Measurements from ENCODE around the gene DLK1. TPM values are rescaled to one million over a fixed set of nuclear protein-coding genes. Genes with fewer than 3 reads are reported as not detected.

The DLK1 gene
- total RNA-seq, 1 donor from 2014 or later, result 0.22 TPM

DNA sequence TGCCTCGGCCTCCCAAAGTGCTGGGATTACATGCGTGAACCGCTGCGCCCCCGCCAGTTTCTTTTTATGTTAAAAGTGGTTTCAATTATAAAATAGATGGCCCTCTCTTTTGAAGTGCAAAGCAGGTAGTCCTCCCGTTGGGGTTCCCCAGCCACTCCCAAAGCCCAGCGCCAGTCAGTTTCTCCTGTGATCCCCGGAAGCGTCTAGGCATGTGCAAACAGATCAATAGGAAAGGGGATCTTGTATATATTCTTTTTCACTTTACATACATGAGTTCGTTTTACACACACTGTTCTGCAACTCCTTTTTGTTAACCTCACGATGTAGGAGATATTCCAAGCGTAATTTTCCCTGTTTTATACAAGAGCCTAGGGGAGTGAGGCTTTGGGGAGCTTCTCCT is 16.3 kb upstream of the DLK1 start:
- ATAC-seq (no peak), DNase-seq (ENCODE audit: low spot score) (no peak)
- intact Hi-C loops (cut with DNase I), result no loop called here

DNA sequence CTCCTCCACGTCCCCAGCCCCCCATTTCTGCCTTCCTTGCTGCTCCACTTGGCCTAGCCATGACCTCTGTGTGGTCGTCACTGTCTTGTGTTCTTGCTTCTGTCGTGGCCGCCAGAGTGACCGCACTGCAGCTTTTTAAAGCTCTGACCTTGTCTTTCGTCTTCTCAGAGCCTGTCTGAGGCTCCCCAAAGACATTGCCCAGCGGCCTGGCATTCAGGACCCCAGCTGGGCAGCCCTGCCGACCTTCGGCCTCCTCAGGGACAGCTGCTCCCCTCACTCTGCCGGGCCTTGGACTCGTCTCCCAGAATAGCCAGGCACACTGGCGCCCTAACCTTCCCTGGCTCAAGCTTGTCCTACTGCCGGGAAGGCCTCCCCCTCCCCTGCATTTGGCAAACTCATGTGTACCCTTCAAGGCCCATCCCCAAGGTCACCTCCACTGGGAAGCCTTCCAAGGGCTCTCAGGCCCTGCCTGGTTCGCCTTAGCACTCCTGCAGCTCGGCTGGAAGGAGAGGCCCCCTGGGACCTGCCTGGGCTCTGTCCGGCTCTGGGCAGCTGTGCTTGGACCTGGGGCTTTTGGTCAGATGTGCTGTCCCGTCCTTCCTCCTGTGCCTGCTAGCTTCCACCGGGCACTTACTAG is 15.7 kb upstream of the DLK1 start:
- ATAC-seq (no peak), DNase-seq (ENCODE audit: low spot score) (no peak)

DNA sequence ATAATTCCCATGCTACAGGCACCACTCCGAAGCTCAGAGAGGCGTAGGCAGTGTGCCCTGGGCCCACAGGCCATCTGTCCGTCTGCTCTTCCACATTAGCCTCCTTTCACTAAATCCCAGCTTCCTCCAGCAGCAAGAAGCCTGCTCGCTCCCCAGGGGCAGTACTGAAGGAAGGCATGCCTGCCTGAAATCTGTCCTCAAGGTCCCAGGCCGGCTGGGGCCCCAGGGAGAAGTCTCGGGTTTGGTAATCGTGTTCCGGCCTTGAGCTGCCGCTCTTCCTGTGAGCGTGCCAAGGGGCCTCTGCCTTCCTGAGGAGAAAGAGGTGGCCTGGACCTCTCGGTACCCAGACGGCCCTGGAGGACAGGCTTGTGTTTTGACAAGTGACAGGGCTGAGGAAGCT is 15.2 kb upstream of the DLK1 start:
- ATAC-seq (no peak), DNase-seq (ENCODE audit: low spot score) (no peak)
- intact Hi-C loops (cut with DNase I), result no loop called here

More for the DNA sequence above, 15.7 kb upstream of the DLK1 start:
- intact Hi-C loops (cut with DNase I), result no loop called here

DNA sequence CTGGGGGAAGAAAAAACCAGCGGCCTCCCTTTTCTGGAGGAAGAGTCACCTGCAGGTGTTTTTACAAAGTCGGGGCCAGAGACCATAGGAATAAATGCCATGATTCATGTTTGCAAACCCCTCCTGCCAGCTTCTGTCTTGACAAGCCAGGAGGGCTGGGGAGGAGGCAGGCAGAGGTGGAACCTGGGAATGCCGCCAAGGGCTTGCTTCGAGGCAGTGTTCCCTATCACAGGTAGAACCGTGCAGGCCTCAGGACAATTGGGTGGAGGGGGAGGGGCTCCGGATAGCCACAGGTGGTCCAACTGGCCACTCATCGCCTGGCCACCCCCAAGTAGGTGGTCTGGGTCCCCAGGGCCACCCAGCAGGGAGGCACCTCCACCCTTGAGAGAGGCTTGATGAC is 14.2 kb upstream of the DLK1 start:
- no peak for ATAC-seq
- intact Hi-C loops (cut with DNase I), result no loop called here
- DNase-seq (ENCODE audit: low spot score), result no peak

DNA sequence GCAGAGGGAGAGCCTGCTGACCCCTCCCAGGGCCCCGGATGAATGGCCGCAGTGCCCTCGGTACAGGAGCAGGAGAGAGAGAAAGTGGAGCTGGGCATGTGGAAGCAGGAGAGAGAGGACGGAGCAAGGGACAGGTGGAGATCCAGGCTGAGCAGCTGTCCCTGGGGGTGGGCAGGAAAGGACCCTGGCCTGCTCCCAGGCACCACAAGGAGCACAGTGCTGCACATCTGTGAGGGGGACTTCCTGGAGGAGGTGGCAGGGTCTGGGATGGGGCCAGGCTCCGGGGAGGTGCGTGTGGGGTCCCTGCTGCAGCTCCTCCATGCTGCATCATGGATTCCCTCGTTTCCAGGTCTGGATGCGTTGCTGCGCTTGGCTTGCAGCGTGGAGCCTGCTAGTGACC is 13.0 kb upstream of the DLK1 start:
- intact Hi-C loops (cut with DNase I), result no loop called here
- DNase-seq (ENCODE audit: low spot score), result no peak

DNA sequence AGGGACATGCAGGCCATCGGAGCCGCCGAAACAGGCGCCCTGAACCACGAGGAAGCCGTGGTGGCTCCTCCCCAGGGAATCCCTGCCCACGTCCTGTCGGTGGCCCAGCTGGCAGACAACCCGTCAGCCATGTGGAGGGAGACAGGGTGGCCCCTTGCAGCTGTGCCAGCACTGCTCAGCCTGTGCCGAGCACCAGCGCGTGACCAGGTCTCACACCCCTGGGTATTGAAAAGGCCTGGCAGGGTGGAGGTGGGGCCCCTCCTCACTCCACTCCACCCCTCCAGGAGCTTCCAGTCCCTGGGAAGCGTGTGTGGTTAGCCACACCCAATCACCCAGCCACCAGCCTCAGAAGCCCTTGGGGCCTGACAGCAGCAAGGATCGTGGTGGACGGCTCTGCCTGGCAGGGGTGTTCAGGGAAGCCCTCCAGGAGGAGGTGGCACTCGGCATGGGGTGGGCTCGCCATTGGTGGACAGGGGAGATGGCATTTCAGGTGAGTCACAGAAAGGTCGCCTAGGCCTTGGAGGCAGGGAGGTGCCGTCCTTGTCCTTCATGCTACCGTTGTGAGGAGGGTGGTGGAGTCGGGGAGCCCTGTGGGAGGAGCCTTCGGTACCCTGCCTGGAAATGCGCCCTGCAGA is 12.3 kb upstream of the DLK1 start:
- DNase-seq (ENCODE audit: low spot score) (no peak), ATAC-seq (no peak)
- intact Hi-C loops (cut with DNase I), result no loop called here

More for the DNA sequence above, 13.0 kb upstream of the DLK1 start:
- no peak for ATAC-seq

DNA sequence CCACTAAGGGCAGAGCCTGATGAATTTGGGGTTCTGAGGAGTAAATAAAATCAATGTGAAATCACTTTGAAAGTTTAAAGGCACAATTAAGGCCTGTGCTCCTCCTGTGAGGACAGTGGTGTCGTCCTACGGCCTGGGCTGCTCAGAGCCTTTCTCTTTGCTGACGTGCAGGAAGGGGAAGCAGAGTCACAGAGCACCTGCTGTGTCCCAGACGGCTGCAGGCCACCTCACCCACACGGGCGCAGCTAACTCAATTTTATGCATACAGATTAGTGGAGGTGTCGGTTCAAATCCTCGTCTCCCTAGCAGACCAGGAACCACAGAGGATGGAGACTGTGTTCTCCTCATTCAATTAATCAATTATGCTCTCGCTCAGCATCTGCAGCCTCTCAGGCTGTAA is 11.4 kb upstream of the DLK1 start:
- intact Hi-C loops (cut with DNase I), result no loop called here
- DNase-seq (ENCODE audit: low spot score) (no peak), ATAC-seq (no peak)

DNA sequence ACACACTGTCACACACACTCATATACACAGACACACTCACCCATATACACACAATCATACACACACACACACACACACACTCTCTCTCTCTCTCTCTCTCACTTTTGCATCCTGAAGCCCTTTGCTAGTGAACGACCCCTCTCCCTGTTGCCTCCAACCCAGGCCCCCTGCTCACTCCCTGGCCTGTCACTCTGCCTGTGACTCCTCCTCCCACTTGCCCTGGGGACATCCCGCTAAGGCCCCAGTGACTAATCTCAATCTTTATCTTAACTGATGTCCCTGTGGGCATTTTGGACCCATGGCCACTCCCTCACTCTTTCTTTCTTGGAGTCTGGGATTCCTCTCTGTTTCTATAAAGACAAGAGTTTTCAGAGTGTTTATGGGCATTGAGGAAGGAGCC is 10.9 kb upstream of the DLK1 start:
- intact Hi-C loops (cut with DNase I), result no loop called here
- no peak for DNase-seq (ENCODE audit: low spot score)
- ATAC-seq, result no peak

DNA sequence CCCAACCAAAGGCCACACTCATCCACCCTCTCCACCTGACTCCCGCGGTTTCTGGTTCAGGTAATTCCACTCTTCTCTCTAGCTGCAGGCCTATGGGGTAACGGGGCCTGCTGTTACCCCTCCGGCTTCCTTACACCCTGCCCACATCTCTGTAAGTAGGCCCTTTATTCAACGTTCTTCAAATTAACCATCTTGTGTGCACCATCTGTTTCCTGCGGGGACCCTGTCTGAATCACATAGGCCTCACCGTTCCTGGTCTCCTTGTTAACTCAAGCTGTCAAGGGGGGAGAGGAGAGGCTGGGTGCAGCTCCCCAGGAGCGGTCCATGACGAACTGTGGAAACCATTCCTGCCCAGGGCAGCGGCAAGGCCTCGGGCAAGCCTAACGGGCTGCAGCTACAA is 9.3 kb upstream of the DLK1 start:
- no peak for ATAC-seq
- intact Hi-C loops (cut with DNase I), result no loop called here
- DNase-seq (ENCODE audit: low spot score), result no peak

DNA sequence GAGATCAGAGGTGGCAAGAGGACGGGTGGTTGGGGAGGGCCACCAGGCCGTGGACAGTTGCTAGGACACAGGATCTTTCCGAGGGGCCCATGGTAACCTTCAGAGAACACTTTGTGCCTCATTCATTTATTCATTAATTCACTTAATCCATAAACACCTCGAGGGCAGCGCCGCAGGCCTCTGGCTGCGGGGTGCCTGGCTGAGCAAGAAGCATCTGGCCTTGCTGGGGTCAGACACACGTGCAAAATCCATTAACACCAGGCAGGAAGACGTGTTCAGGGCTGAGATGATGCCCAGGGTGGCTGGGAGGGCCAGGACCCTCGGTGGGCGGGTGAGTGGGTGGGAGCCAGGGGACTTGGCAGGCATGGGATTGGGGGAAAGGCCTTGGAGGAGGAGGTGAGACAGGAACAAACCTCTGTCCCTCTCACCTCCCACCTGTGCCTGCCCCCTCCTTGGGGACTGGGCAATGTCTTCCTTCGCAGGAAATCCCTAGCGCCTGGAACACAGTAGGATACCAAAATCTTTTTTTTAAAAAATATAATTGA is 6.6 kb upstream of the DLK1 start:
- DNase-seq (ENCODE audit: low spot score) (no peak), ATAC-seq (no peak)
- intact Hi-C loops (cut with DNase I), result no loop called here

DNA sequence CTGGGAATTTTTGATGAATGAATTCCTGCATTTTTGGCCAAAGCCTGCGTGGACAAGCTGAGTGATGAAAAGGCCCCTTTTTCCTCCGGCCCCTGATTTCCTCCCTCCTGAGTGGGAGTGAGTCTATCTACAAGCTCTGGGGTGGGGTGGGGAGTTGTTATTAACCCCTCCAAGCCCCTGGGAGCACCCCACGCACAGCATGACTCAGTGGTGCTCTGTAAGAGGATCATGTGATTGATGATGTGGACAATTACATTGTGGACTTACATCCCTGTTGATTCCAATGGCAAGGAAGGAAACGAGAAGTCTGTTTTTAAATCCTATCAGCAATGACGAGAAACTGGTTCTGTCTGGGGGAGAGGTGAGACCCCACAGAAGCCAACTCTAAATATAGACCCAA is 5.1 kb upstream of the DLK1 start:
- DNase-seq (ENCODE audit: low spot score) (no peak), ATAC-seq (no peak)
- intact Hi-C loops (cut with DNase I), result no loop called here

DNA sequence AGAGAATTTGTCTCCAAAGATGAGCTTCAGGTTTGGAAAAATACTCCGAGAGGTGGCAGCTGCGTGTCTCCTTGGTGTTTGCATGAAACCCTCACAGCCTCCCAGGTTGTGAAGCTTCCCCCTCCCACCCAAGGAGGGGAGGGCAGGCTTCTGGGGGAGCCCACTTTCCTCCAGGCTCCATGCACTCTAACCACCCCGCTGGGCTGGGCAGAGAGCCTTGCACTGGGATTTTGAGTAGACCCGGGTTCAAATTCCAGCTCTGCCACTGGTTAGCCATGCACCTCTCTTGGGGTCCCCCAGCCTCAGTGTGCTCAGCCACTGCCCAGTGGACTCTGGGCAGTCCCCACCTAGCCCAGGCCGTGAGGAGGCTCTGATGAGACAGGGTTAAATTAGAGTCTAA is 4.3 kb upstream of the DLK1 start:
- DNase-seq (ENCODE audit: low spot score) (no peak), ATAC-seq (no peak)
- intact Hi-C loops (cut with DNase I), result no loop called here

DNA sequence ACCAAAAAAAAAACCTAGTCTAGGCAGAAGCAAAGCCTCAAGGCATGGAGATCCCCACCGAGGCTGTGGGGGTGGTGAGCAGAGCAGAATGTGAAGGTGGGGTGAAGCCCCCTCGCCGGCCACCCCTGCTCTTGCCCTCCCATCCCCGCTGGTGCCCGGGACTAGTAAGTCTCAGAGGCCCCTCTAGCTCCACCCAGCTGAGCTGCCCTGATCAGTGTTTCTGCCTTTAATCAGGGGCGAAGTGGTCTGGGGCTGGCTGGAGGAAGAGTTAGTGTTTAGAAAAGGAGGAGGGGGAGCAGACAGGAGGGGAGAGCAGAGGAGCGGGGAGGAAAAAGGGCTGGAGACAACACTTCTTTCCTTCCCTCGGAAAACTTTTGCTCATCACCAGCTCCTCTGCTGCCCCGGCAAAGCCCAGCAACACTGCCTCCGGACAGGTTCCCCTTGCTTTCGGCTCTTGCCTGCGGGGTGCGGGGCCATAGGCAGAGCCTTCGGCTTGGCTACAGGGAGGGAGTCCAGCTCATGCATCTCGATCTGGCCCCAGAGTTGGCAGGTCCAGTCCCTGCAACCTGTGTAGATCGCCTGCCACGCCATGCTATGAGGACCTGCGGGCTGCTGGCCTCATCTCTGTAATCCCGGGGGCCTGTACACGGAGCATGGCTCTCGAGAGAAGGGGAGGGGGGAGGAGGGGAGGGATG is 3.4 kb upstream of the DLK1 start:
- DNase-seq (ENCODE audit: low spot score) (no peak), ATAC-seq (no peak)
- intact Hi-C loops (cut with DNase I), result no loop called here

DNA sequence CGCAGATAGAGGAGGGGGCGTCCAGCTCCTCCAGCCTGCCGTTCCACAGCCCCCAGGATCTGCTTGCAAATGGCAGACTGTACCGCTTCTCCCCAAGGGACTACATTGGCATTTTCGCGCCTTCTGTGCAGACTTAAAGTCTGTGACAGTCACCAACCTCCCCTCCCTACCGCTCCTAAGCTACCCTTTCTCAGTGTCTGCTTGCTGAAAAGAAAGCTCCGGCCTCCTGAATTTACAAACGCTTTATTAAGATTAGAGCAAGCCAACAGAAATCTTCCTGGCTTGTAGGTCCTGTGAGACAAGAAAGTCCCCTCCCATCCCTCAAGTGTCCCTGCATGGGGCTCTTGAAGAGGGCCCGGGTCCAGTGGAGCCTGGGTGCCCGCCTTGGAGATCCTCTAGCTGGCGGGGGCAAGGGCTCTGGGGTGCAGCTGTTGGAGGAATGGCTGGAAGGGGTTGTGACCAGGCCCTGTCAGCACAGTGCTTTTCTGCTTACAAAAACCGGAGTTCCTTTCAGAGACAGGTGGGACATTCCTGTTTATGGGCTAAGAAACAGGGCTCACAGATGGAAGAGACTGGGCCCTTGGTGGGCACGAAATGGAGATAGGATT is 2.8 kb upstream of the DLK1 start:
- intact Hi-C loops (cut with DNase I), result no loop called here
- ATAC-seq, result no peak
- DNase-seq (ENCODE audit: low spot score), result no peak

DNA sequence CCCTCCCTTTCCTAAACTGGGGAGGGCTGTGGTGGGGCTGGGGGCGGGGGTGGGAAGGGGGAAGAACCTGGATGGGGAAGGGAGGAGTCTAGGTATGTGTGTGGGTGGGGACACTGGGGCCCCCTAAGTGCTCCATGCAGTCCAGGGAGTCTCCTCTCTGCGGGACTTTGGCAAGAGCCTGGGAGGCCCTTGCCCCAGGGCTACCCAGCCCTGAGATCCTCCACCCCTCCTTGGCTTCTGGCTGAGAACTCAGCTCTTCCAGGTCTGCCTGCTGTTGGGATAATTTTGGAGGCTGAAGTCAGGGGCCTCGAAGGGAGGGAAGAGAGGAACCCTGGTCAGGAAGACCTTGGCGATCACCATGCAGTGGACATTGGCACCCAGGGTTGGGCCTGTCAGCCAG is 2.2 kb upstream of the DLK1 start:
- ATAC-seq, result no peak
- intact Hi-C loops (cut with DNase I), result no loop called here

DNA sequence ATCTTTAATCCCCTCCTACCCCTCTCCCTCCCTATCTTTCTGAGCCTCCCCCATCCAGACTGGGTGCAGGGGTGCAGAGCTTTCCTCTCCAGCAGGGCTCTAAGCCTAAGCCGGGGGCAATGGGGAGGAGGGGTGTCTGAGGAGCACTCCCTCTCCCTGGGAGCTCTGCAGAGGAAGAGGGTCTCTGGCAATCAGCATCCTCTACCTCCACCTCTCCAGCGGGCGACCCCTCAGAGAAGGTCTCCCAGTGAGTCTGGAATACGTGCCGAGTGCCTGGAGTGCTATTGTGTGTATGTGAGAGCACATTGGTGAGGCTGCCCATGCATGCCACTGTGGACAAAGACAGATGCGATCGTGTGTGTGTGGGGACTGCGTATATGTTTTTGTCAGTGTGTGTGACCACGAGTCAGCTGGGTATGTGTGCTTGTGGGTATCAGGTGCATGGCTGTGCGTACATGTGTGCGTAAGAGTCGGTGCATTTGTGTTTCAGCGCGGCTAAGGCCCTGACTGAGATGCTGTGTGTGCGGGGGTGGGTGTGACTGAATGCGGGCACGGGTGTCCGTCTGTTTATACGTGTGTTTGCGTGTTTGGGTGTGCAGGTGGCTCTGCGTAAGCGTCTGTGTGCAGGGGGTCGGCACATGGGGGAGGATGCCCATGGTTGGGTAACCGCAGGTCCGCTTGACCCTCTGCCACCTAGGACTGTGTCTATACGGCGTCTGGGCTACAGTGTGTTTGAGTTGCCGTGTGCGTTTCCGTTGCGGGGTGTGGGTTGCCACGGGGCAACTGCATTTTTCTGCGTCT is 905 bp upstream of the DLK1 start:
- intact Hi-C loops (cut with DNase I), result no loop called here
- ATAC-seq, result no peak
- no peak for DNase-seq (ENCODE audit: low spot score)

More for the DNA sequence above, 2.2 kb upstream of the DLK1 start:
- no peak for DNase-seq (ENCODE audit: low spot score)

DNA sequence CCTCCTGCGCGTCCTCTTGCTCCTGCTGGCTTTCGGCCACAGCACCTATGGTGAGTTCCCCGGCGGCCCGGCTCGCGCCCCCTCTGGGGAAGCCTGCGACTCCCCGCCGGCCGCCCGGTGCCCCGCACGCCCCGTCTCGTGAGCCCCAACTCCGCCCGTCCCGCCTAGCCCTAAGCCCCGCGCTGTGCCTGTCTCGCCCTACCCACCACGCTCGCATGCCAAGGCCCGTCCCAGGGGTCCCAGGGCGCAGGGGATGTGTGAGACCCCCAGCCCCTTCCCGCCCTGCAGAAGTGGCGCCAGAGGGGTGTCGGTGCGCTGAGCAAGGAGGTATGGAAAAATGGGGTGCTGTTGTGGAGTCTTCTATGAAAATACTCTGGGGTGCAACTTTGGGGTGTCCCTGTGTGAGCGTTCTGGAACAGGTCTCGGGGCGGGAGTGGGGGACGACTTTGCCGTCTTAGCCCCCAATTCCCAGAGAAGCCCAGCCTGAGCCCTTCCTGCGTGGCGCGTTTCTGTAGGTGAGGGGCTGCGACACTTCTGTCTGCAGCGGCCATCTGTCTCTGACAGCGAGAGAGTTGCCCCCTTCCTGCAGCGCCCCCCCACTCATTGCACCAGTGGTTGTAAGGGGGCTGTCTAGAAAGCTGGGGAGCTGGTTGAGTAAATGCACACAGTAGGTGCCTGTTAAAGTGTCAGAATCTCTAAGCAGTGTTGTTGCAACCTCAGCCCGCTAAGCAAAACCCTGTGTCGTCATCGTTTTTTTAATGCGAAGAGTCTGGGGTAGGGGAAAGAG is 587 bp downstream of the DLK1 start:
- ATAC-seq (no peak), DNase-seq (ENCODE audit: low spot score) (no peak)
- intact Hi-C loops (cut with DNase I), result no loop called here

DNA sequence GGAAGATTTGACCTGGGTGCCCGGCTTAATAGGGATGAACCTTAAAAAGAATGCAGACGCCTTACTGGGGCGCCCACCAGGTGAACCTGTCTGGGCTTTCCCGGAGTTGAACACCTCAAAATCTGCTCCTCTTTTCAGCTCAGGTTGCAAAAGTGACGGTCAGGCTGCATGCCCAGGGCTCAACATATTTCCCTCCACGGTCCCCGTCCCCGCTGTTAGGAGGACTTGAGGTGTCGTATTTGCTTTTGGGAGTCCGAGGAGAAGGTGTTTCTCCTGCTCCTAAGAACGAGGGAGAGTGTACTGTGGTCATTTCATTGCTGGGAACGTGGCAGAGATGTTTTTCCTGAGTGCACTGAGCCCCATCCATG is 1.2 kb downstream of the DLK1 start:
- ATAC-seq, result no peak

DNA sequence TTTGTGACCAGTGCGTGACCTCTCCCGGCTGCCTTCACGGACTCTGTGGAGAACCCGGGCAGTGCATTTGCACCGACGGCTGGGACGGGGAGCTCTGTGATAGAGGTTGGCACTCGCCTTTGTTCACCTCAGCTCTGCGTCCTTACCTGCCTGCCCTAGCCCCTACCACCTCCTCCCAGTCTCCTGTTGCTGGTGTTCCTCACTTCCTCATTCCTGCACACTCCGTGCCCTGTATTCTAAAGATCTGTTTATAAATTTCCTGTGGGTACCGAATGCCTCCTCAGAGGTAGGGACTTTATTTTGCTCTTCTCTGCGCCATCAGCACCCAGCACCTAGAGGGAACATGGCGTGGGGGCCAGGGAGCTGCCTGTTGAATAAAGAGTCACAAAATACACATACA is 2.3 kb downstream of the DLK1 start:
- no peak for ATAC-seq
- intact Hi-C loops (cut with DNase I), result no loop called here
- DNase-seq (ENCODE audit: low spot score), result no peak

More for the DNA sequence above, 1.2 kb downstream of the DLK1 start:
- DNase-seq (ENCODE audit: low spot score), result no peak
- intact Hi-C loops (cut with DNase I), result no loop called here

Measured in sciatic nerve (tissue), 2 donors.